Smooth muscle cell (in vitro differentiated cells): ENCODE data around the gene SPOPL. TPM values are rescaled to one million over a fixed set of nuclear protein-coding genes. Genes with fewer than 3 reads are reported as not detected.

Experiments
- DNase-seq: peaks from one replicate; lab custom pipeline; 2025; ENCODE audit not compliant: unreplicated experiment; lab: John Stamatoyannopoulos, UW
- H2AFZ ChIP-seq: fragments of 200-600 bp; sonication (generic); 2 replicates; pipeline ENCODE4 v1.6.0; 2016; ENCODE audit warnings: antibody characterized with exemption, low read depth, mild to moderate bottlenecking
- H3F3A ChIP-seq: fragments of 200-600 bp; sonication (generic); 2 replicates; pipeline ENCODE4 v1.6.0; 2017; ENCODE audit warnings: antibody characterized with exemption, low read depth
- H3K27ac ChIP-seq: fragments of 200-600 bp; sonication (generic); 2 replicates; pipeline ENCODE4 v1.5.1; 2016; ENCODE audit warnings: low read depth, mild to moderate bottlenecking
- H3K27me3 ChIP-seq: fragments of 200-600 bp; sonication (generic); 2 replicates; pipeline ENCODE4 v1.6.1; 2016; ENCODE audit warnings: low read depth, mild to moderate bottlenecking
- H3K36me3 ChIP-seq: fragments of 200-600 bp; sonication (generic); 2 replicates; pipeline ENCODE4 v1.5.1; 2016; ENCODE audit warnings: low read depth
- H3K4me1 ChIP-seq: fragments of 200-600 bp; sonication (generic); 2 replicates; pipeline ENCODE4 v1.5.1; 2016; ENCODE audit warnings: low read depth
- H3K4me2 ChIP-seq: fragments of 200-600 bp; sonication (generic); 2 replicates; pipeline ENCODE4 v1.6.0; 2016; ENCODE audit warnings: mild to moderate bottlenecking
- H3K4me3 ChIP-seq: fragments of 200-600 bp; sonication (generic); 2 replicates; pipeline ENCODE4 v1.5.1; 2016; ENCODE audit warnings: mild to moderate bottlenecking
- H3K79me2 ChIP-seq: fragments of 200-600 bp; sonication (generic); 2 replicates; pipeline ENCODE4 v1.6.0; 2016; ENCODE audit warnings: low read depth, mild to moderate bottlenecking
- H3K9ac ChIP-seq: fragments of 200-600 bp; sonication (generic); 2 replicates; pipeline ENCODE4 v1.6.0; 2016; ENCODE audit warnings: low read depth
- H3K9me3 ChIP-seq: fragments of 200-600 bp; sonication (generic); replicated peaks from 2 replicates; pipeline ENCODE4 v1.5.1; 2016; ENCODE audit warnings: low read depth
- H4K20me1 ChIP-seq: fragments of 200-600 bp; sonication (generic); 2 replicates; pipeline ENCODE4 v1.6.0; 2016; ENCODE audit warnings: low read depth
- CTCF ChIP-seq: fragments of 200-600 bp; sonication (generic); IDR thresholded peaks from 2 replicates; pipeline ENCODE4 v1.5.1; 2017; ENCODE audit warnings: borderline replicate concordance, mild to moderate bottlenecking, antibody characterized with exemption; ENCODE audit not compliant: insufficient read depth, poor library complexity, severe bottlenecking
- WGBS: methylation state at CpG from one replicate; pipeline ENCODE4 v1.1.7; 2016; ENCODE audit warnings: low lambda C conversion rate; 5-methylcytosine and 5-hydroxymethylcytosine counted together
- polyA plus RNA-seq: library from polyadenylated mRNA; unstranded; fragments of >200 nt; fragmentation: Nextera tagmentation; extraction: Ambion mirVana; gene quantifications from 2 replicates; pipeline ENCODE4 v1.2.1, GENCODE V29; 2016
- total RNA-seq: library from RNA; depleted of rRNA; stranded (reverse); fragments of >200 nt; gene quantifications from 2 replicates; pipeline ENCODE4 v1.2.3, GENCODE V29; 2014

Gene SPOPL
- total and polyA plus RNA-seq, 2 experiments from 2014 or later: 3.7 to 27.7 TPM

GRCh38 chr2:138622613-138623012, 121.0 kb downstream of the SPOPL start:
- no peak overlapping the region for H3K4me3 ChIP-seq
- no peaks in the 10 kb centered on the region for H3F3A ChIP-seq
- WGBS: 90% methylated on average over 3 of the region's 3 CpGs
- H3K9ac ChIP-seq: no peak overlapping the region
- H3K4me1 ChIP-seq: no peaks in the 10 kb centered on the region
- H3K36me3 ChIP-seq: no peaks in the 10 kb centered on the region
- H3K4me2 ChIP-seq: no peak overlapping the region
- H2AFZ ChIP-seq: no peak overlapping the region
- no peak for TF ChIP-seq CTCF
- DNase-seq: no peak
- no peaks in the 10 kb centered on the region for H4K20me1 ChIP-seq
- H3K9me3 ChIP-seq: no peaks in the 10 kb centered on the region
- H3K27me3 ChIP-seq: peaks cover under 1% of the 10 kb centered on the region
- no peaks in the 10 kb centered on the region for H3K79me2 ChIP-seq
- H3K27ac ChIP-seq: no peak overlapping the region
